Heart left ventricle (tissue), 13 donors: ENCODE results near the gene SCN2B.

Source experiments
- POLR2A ChIP-seq, 2 donors: fragments of 450-650 bp; IDR thresholded peaks; one replicate each; pipeline ENCODE4 v1.6.1; 2017; ENCODE audit warnings: antibody characterized with exemption in 2 of 2, mild to moderate bottlenecking in 2 of 2, moderate library complexity in 2 of 2
- TF ChIP-seq, protein P1 (sequence below), 12 donors: fragments of 200-600 bp; sonication (generic) in 4 of 12; IDR thresholded peaks; one replicate each; pipeline versions ENCODE4 v1.5.0 to v1.8.0; 2018 to 2022; ENCODE audit warnings: antibody characterized with exemption in 12 of 12, mild to moderate bottlenecking in 5 of 12
- donor health status: ischemic (EF 13 %, LVEDD 7.1; RV severe dilation, severe dysfunction).
- donor health status: DM: no; HTN: yes; CAD: no.
- donor health status: DM: no; HTN: no; CAD: no.
- donor health status: ischemic (EF 25% LVEDD 6.9; RV normal size, moderate dysfunction).
- donor health status: ischemic (EF 25% LVEDD 5.7; RV mildly dilated, moderate dysfunction).
- donor health status: ischemic (EF 35%, LVEDD 5.7; RV mildly dilated, moderate dysfunction).
- donor health status: nonischemic (EF 11% LVEDD 7.7; RV severe dilation, severe dysfunction).
- donor health status: DM: yes; HTN: yes; CAD: no.
- donor health status: PGD.
- donor health status: ischemic (EF 29% LVEDD 5.4; RV normal size, mild dysfunction).
- donor health status: nonischemic (EF 23%, LVEDD 6.1; RV moderate dilation, normal function).

DNA sequence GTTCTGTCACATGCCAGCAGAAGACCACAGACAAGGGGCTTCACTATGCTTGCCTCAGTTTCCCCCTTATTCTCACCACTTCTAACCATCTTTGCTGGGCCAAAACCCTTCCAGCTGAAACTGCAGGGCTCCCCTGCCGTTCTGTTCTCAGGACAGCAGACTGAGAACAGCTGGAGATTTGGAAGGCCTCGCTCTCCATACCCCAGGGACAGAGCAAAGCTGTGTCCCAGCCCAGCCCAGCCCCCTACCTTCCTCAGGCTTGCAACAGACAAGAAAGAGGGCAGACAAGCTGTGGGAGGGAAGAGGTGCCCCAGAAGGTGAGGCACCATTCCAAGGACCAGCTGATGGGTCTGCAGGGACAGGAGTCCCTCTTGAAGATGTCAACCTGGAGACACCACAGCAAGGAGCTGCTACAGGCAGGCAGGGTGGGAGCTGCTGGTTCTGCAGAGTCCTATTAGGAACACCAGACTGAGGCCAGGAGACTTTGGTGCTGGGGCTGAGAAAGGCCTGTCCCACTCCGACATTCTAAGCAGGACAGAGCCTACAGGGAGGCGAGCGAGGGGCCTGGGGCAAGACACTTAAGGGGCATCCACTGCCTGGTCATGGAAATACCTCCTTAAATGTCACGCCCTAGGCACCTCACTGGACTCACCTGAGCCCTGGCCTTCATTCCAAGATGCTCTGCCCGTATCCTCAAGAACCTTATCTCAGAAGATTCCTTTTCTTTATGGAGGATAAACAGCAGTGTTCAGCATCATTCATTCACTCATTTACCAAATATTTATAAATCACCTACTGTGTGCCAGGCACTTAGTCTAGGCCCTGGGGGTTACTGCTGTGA lies 6.9 kb downstream of the SCN2B start:
- TF ChIP-seq POLR2A (IDR thresholded peaks at IDR 0.05): no peak
- TF ChIP-seq, protein P1, sequence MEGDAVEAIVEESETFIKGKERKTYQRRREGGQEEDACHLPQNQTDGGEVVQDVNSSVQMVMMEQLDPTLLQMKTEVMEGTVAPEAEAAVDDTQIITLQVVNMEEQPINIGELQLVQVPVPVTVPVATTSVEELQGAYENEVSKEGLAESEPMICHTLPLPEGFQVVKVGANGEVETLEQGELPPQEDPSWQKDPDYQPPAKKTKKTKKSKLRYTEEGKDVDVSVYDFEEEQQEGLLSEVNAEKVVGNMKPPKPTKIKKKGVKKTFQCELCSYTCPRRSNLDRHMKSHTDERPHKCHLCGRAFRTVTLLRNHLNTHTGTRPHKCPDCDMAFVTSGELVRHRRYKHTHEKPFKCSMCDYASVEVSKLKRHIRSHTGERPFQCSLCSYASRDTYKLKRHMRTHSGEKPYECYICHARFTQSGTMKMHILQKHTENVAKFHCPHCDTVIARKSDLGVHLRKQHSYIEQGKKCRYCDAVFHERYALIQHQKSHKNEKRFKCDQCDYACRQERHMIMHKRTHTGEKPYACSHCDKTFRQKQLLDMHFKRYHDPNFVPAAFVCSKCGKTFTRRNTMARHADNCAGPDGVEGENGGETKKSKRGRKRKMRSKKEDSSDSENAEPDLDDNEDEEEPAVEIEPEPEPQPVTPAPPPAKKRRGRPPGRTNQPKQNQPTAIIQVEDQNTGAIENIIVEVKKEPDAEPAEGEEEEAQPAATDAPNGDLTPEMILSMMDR (IDR thresholded peaks at IDR 0.05): no peak
